K562 (cell line): Measurements from ENCODE around the gene PON3. TPM values are rescaled to one million over a fixed set of nuclear protein-coding genes. Genes with fewer than 3 reads are reported as not detected.

Experiments
- ATAC-seq: fragments of 200-7000 bp; cut with Tn5 transposase; 3 replicates; pipeline ENCODE4 v1.9.1; 2020; ENCODE audit warnings: moderate library complexity
- BruUV-seq: library from RNA; stranded (reverse); fragments of 400-500 nt; replicated peaks from 2 replicates; lab custom pipeline; 2021; lab: Mats Ljungman, UMichigan
- CTCF ChIA-PET: fragments of 300-600 bp; formaldehyde crosslinking; extraction: SDS; loops from one replicate; lab custom pipeline; 2021; ENCODE audit warnings: low intra/inter-chr PET ratio; lab: Yijun Ruan, JAX
- POLR2A ChIA-PET: fragments of 300-600, 350-650 bp; sonication (Branson Sonifier 250); formaldehyde crosslinking; extraction: SDS; loops from one replicate; lab custom pipeline; 2021; ENCODE audit warnings: antibody characterized with exemption, inconsistent platforms; lab: Yijun Ruan, JAX
- DNase-seq, 4 experiments: peaks; one replicate each; pipeline versions ENCODE4 v3.0.0 to v3.0.0-alpha.2; 2011 to 2018; ENCODE audit warnings: low spot score in 3 of 4, mixed read lengths in 3 of 4; ENCODE audit errors: extremely low read depth in 1 of 4
- FAIRE-seq: peaks from 2 replicates; lab custom pipeline; 2011; peaks lifted over from hg19 to GRCh38; lab: Jason Lieb, UNC
- H2AFZ ChIP-seq: 2 replicates; pipeline ENCODE4 v1.6.0; 2011; ENCODE audit warnings: low read depth, low read length, control low read depth, inconsistent platforms
- H3K27ac ChIP-seq: fragments of 200-600 bp; 3 replicates; pipeline ENCODE4 v1.8.0; 2011; ENCODE audit warnings: low read depth, mild to moderate bottlenecking, control low read depth, inconsistent platforms, low read length, moderate library complexity, mixed read lengths; ENCODE audit errors: extremely low read depth
- H3K27me3 ChIP-seq, 2 experiments: fragments of 300-600 bp in 1 of 2; 2 replicates in 1 of 2; 3 replicates in 1 of 2; pipeline versions ENCODE4 v1.6.0 to v1.8.0; 2011; ENCODE audit warnings: inconsistent platforms in 2 of 2, low read length in 2 of 2, mild to moderate bottlenecking in 1 of 2, mixed read lengths in 1 of 2, moderate library complexity in 1 of 2; ENCODE audit not compliant: control insufficient read depth in 2 of 2, insufficient read depth in 2 of 2
- H3K36me3 ChIP-seq: fragments of 300-600 bp; 3 replicates; pipeline ENCODE4 v1.8.0; 2011; ENCODE audit warnings: mild to moderate bottlenecking, low read length, inconsistent platforms; ENCODE audit not compliant: control insufficient read depth, insufficient read depth
- H3K4me1 ChIP-seq, 2 experiments: fragments of 200-600 bp in 1 of 2; replicated peaks in 1 of 2; 2 replicates in 1 of 2; 3 replicates in 1 of 2; pipeline versions ENCODE4 v1.5.1 to v1.8.0; 2011; ENCODE audit warnings: inconsistent platforms in 2 of 2, low read length in 2 of 2, mild to moderate bottlenecking in 1 of 2, mixed read lengths in 1 of 2, moderate library complexity in 1 of 2; ENCODE audit not compliant: control insufficient read depth in 2 of 2, insufficient read depth in 2 of 2
- H3K4me2 ChIP-seq: 2 replicates; pipeline ENCODE4 v1.6.1; 2011; ENCODE audit warnings: low read length, control low read depth, inconsistent platforms, mixed read lengths; ENCODE audit not compliant: insufficient read depth
- H3K4me3 ChIP-seq: fragments of 200-600 bp; sonication (generic), shearing (Covaris generic); 2 replicates; pipeline ENCODE4 v1.5.1; 2016; ENCODE audit warnings: control low read depth, inconsistent platforms
- H3K79me2 ChIP-seq: fragments of 200-600 bp; 3 replicates; pipeline ENCODE4 v1.8.0; 2011; ENCODE audit warnings: low read length, inconsistent platforms; ENCODE audit not compliant: control insufficient read depth, insufficient read depth
- H3K9ac ChIP-seq, 2 experiments: 2 replicates each; pipeline versions ENCODE4 v1.6.0 to v1.6.1; 2011; ENCODE audit warnings: low read depth in 2 of 2, low read length in 2 of 2, control low read depth in 1 of 2, inconsistent platforms in 1 of 2, mild to moderate bottlenecking in 1 of 2, mixed read lengths in 1 of 2; ENCODE audit not compliant: insufficient read depth in 1 of 2
- H3K9me1 ChIP-seq: one replicate; pipeline ENCODE4 v1.6.0; 2011; ENCODE audit warnings: inconsistent platforms, mild to moderate bottlenecking, low read length, moderate library complexity; ENCODE audit not compliant: control insufficient read depth, insufficient read depth
- H3K9me3 ChIP-seq: replicated peaks from 2 replicates; pipeline ENCODE4 v1.5.1; 2011; ENCODE audit warnings: low read depth, low read length, inconsistent platforms; ENCODE audit not compliant: control insufficient read depth, insufficient read depth
- H4K20me1 ChIP-seq: replicated peaks from 2 replicates; pipeline ENCODE4 v1.6.1; 2011; ENCODE audit warnings: low read length, inconsistent platforms, mixed read lengths; ENCODE audit not compliant: control insufficient read depth, insufficient read depth
- ETV1 ChIP-seq: fragments of 450-650 bp; conservative IDR thresholded peaks from 2 replicates; pipeline ENCODE4 v1.6.1; 2016; ENCODE audit warnings: missing genetic modification characterization, control low read depth, low read depth, missing compliant biosample characterization
- NBN ChIP-seq: fragments of 450-650 bp; IDR thresholded peaks from 2 replicates; pipeline ENCODE4 v1.6.1; 2016; ENCODE audit warnings: low read depth, mild to moderate bottlenecking
- PHF21A ChIP-seq: fragments of 450-650 bp; IDR thresholded peaks from 2 replicates; pipeline ENCODE4 v1.6.1; 2017; ENCODE audit warnings: low read depth, borderline replicate concordance
- WGBS: fragments of 100-300 bp; shearing (Covaris generic); methylation state at CpG from one replicate; pipeline ENCODE4 v1.1.6; 2016; ENCODE audit warnings: low coverage, mixed read lengths; ENCODE audit not compliant: insufficient coverage; ENCODE audit errors: missing lambda C conversion rate; 5-methylcytosine and 5-hydroxymethylcytosine counted together
- in situ Hi-C: fragments of 300-500 bp; cut with MboI; formaldehyde crosslinking; loops from 4 replicates; pipeline ENCODE4 v1.15.0; 2018; ENCODE audit warnings: inconsistent platforms, mixed read lengths
- intact Hi-C: fragments of 100-400 bp; cut with micrococcal nuclease; formaldehyde crosslinking; loops from 2 replicates; pipeline ENCODE4 v1.14.2; 2022
- polyA plus RNA-seq, 8 experiments: library from polyadenylated mRNA; depleted of rRNA in 4 of 8; stranded (reverse) in 5 of 8; unstranded in 3 of 8; fragments of >200 nt; fragmentation: Nextera tagmentation in 2 of 8; fragmentation: Illumina TruSeq in 1 of 8; extraction: Ambion mirVana in 2 of 8; extraction: Trizol in 1 of 8; gene quantifications; 2 replicates each; pipeline versions ENCODE4 v1.2.1 to v1.2.3, GENCODE V29; 2011 to 2014; ENCODE audit warnings: inconsistent platforms in 1 of 8, missing spikeins in 1 of 8
- small RNA-seq: library from RNA; depleted of rRNA; stranded (forward); fragments of <200 nt; gene quantifications from one replicate; pipeline ENCODE3, GENCODE V24; 2014
- total RNA-seq, 7 experiments: library from RNA; depleted of rRNA in 6 of 7; stranded (reverse); fragments of >200 nt in 6 of 7; fragmentation: Illumina TruSeq in 2 of 7; extraction: Trizol in 2 of 7; gene quantifications; 2 replicates each; pipeline versions ENCODE4 v1.2.1 to v1.2.3, GENCODE V29; 2011 to 2021; ENCODE audit warnings: low replicate concordance in 1 of 7
- TF ChIP-seq, protein P1 (sequence below): fragments of 250-450 bp; sonication (Bioruptor Pico); IDR thresholded peaks from 2 replicates; pipeline ENCODE4 v1.4.0; 2020; ENCODE audit warnings: mild to moderate bottlenecking
- TF ChIP-seq, protein P2 (sequence below): fragments of 200-800 bp; sonication (Bioruptor generic); IDR thresholded peaks from 2 replicates; pipeline ENCODE4 v1.6.1; 2017; ENCODE audit warnings: missing genetic modification characterization, missing compliant biosample characterization

Gene PON3
- total and polyA plus RNA-seq, 9 of the 15 experiments (the other 6 are each of a cell fraction or from before 2014, with no cell fraction given), result 0.15 to 0.38 (median 0.18) TPM; not detected in 6

DNA sequence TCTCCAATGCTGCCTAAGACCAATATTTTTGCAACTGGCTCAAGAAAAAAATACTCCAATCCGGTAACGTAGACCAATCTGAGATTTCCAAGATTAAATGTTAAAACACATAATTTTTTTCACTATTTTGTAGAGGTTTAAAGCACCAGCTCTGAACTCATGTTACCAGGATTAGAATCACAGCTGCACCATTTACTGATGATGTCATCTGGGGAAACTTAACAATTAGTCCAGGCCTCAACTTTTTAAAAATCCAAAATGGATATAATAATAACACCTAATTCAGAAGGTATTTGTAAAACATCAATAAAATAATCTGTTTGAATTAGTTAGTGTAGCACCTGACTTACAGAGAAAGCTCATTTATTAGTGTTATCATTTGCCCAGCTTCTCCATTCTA is 86.2 kb downstream of the PON3 start:
- in situ Hi-C loops (no loop called here), intact Hi-C loops (no loop called here)
- Histone ChIP-seq H3K27ac (no peak overlapping the region), H3K36me3 (no peaks in the 10 kb centered on the region), H3K9ac (no peak overlapping the region), H3K9me3 (no peaks in the 10 kb centered on the region), H3K4me1 (no peaks in the 10 kb centered on the region), H2AFZ (no peak overlapping the region), H3K4me3 (no peak overlapping the region), H3K79me2 (no peaks in the 10 kb centered on the region), H3K27me3 (no peaks in the 10 kb centered on the region), H3K9me1 (no peaks in the 10 kb centered on the region), H4K20me1 (no peaks in the 10 kb centered on the region), H3K4me2 (no peak overlapping the region)
- ChIA-PET CTCF (no interaction called here), POLR2A (no interaction called here)
- no TSS peak for BruUV-seq
- FAIRE-seq, result no peak
- ATAC-seq, result no peak
- TF ChIP-seq, protein P1, sequence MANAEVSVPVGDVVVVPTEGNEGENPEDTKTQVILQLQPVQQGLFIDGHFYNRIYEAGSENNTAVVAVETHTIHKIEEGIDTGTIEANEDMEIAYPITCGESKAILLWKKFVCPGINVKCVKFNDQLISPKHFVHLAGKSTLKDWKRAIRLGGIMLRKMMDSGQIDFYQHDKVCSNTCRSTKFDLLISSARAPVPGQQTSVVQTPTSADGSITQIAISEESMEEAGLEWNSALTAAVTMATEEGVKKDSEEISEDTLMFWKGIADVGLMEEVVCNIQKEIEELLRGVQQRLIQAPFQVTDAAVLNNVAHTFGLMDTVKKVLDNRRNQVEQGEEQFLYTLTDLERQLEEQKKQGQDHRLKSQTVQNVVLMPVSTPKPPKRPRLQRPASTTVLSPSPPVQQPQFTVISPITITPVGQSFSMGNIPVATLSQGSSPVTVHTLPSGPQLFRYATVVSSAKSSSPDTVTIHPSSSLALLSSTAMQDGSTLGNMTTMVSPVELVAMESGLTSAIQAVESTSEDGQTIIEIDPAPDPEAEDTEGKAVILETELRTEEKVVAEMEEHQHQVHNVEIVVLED, result no peak
- TF ChIP-seq PHF21A, result no peak
- TF ChIP-seq, protein P2, sequence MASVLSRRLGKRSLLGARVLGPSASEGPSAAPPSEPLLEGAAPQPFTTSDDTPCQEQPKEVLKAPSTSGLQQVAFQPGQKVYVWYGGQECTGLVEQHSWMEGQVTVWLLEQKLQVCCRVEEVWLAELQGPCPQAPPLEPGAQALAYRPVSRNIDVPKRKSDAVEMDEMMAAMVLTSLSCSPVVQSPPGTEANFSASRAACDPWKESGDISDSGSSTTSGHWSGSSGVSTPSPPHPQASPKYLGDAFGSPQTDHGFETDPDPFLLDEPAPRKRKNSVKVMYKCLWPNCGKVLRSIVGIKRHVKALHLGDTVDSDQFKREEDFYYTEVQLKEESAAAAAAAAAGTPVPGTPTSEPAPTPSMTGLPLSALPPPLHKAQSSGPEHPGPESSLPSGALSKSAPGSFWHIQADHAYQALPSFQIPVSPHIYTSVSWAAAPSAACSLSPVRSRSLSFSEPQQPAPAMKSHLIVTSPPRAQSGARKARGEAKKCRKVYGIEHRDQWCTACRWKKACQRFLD, result no peak
- no peak for TF ChIP-seq ETV1 (tag)
- no peak for TF ChIP-seq NBN
- 0% methylated on average over 2 of the region's 2 CpGs for WGBS
- DNase-seq, result no peak

Small RNAs within 50 kb of the gene (small RNA-seq; reads per million reads assigned to genes)
- gene AC004022.2, result not detected

Other genes with a start within 250 kb of the PON3 start
- not detected in 2 replicates for gene PON1, start 71.8 kb downstream of the PON3 start, total RNA-seq (2014; rRNA removed)
- gene PON1, start 71.8 kb downstream of the PON3 start, total RNA-seq (2014; rRNA removed; fragmentation: Illumina TruSeq; extraction: Trizol), result not detected in 2 replicates
- gene PON1, start 71.8 kb downstream of the PON3 start, total RNA-seq (2015; rRNA removed; fragmentation: Illumina TruSeq; extraction: Trizol), result not detected in 2 replicates
- gene PON1, start 71.8 kb downstream of the PON3 start, total RNA-seq (2021), result not detected in 2 replicates
- not detected in 2 replicates for gene PON1, start 71.8 kb downstream of the PON3 start, polyA plus RNA-seq (2011; rRNA removed)
- gene PON1, start 71.8 kb downstream of the PON3 start, polyA plus RNA-seq (2014; fragmentation: Illumina TruSeq; extraction: Trizol), result not detected in 2 replicates
- gene PON1, start 71.8 kb downstream of the PON3 start, polyA plus RNA-seq (2014; fragmentation: Nextera tagmentation; extraction: Ambion mirVana), result not detected
- gene PON1, start 71.8 kb downstream of the PON3 start, polyA plus RNA-seq (2014; rRNA removed), result not detected in 2 replicates
- gene PON2, start 38.7 kb upstream of the PON3 start, total RNA-seq (2014; rRNA removed), result 15.8 and 15.9 TPM in 2 replicates
- 21.4 and 21.9 TPM in 2 replicates for gene PON2, start 38.7 kb upstream of the PON3 start, total RNA-seq (2014; rRNA removed; fragmentation: Illumina TruSeq; extraction: Trizol)
- 23.8 and 29.3 TPM in 2 replicates for gene PON2, start 38.7 kb upstream of the PON3 start, total RNA-seq (2015; rRNA removed; fragmentation: Illumina TruSeq; extraction: Trizol)
- 14.6 and 16.7 TPM in 2 replicates for gene PON2, start 38.7 kb upstream of the PON3 start, total RNA-seq (2021)
- gene PON2, start 38.7 kb upstream of the PON3 start, polyA plus RNA-seq (2011; rRNA removed), result 13.0 and 30.1 TPM in 2 replicates
- gene PON2, start 38.7 kb upstream of the PON3 start, polyA plus RNA-seq (2014; fragmentation: Illumina TruSeq; extraction: Trizol), result 19.4 and 23.7 TPM in 2 replicates
- 10 to 100 TPM in 1 of 2 experiments, 1 to 10 TPM in 1; 8.5 to 10.4 TPM for gene PON2, start 38.7 kb upstream of the PON3 start, polyA plus RNA-seq (2014; fragmentation: Nextera tagmentation; extraction: Ambion mirVana)
- gene PON2, start 38.7 kb upstream of the PON3 start, polyA plus RNA-seq (2014; rRNA removed), result 21.5 and 25.1 TPM in 2 replicates
- gene ASB4, start 89.6 kb upstream of the PON3 start, total RNA-seq (2014; rRNA removed), result not detected in 2 replicates
- not detected in 2 replicates for gene ASB4, start 89.6 kb upstream of the PON3 start, total RNA-seq (2014; rRNA removed; fragmentation: Illumina TruSeq; extraction: Trizol)
- gene ASB4, start 89.6 kb upstream of the PON3 start, total RNA-seq (2015; rRNA removed; fragmentation: Illumina TruSeq; extraction: Trizol), result 0.07 and 0.08 TPM in 2 replicates
- gene ASB4, start 89.6 kb upstream of the PON3 start, total RNA-seq (2021), result not detected in 2 replicates
- 0.03 TPM in 1 of 2 replicates, not detected in the other for gene ASB4, start 89.6 kb upstream of the PON3 start, polyA plus RNA-seq (2011; rRNA removed)
- gene ASB4, start 89.6 kb upstream of the PON3 start, polyA plus RNA-seq (2014; fragmentation: Illumina TruSeq; extraction: Trizol), result not detected in 2 replicates
- gene ASB4, start 89.6 kb upstream of the PON3 start, polyA plus RNA-seq (2014; fragmentation: Nextera tagmentation; extraction: Ambion mirVana), result not detected
- gene ASB4, start 89.6 kb upstream of the PON3 start, polyA plus RNA-seq (2014; rRNA removed), result not detected in 2 replicates
- gene PDK4, start 200.1 kb upstream of the PON3 start, total RNA-seq (2014; rRNA removed), result 0.45 TPM in 1 of 2 replicates, not detected in the other
- 0.04 and 0.16 TPM in 2 replicates for gene PDK4, start 200.1 kb upstream of the PON3 start, total RNA-seq (2014; rRNA removed; fragmentation: Illumina TruSeq; extraction: Trizol)
- 0.07 and 0.15 TPM in 2 replicates for gene PDK4, start 200.1 kb upstream of the PON3 start, total RNA-seq (2015; rRNA removed; fragmentation: Illumina TruSeq; extraction: Trizol)
- 0.20 and 0.24 TPM in 2 replicates for gene PDK4, start 200.1 kb upstream of the PON3 start, total RNA-seq (2021)
- 0.03 and 0.11 TPM in 2 replicates for gene PDK4, start 200.1 kb upstream of the PON3 start, polyA plus RNA-seq (2011; rRNA removed)
- 0.06 and 0.09 TPM in 2 replicates for gene PDK4, start 200.1 kb upstream of the PON3 start, polyA plus RNA-seq (2014; fragmentation: Illumina TruSeq; extraction: Trizol)
- under 1 TPM in 1 of 2 experiments, not detected in 1; 0.03 TPM for gene PDK4, start 200.1 kb upstream of the PON3 start, polyA plus RNA-seq (2014; fragmentation: Nextera tagmentation; extraction: Ambion mirVana)
- 0.04 and 0.08 TPM in 2 replicates for gene PDK4, start 200.1 kb upstream of the PON3 start, polyA plus RNA-seq (2014; rRNA removed)